SW 1271 (cell line): ENCODE results near the gene FAM131B.

Source experiments
- DNase-seq, 2 experiments: peaks; one replicate each; lab custom pipeline; 2025; lab: John Stamatoyannopoulos, UW

FAM131B gene

DNA sequence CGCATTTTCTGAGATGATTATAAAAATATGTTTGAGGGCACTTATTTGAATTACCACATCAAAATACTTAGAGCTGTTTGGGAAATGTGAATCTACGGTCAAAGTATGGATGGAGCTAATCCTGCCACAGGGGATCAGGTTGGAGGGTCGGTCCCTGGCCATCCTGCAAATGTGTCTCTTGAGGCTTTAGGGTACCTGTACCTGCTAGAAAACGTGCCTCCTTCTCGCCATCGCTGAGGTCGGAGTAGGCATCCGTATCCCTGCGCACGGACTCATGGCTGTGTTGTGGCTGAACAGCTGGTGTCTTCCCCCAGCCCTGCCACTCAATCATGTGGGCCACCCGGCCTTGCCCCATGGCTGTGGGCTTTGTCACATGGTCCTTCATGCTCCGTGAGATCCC, 3.9 kb downstream of the FAM131B start:
- no peak for DNase-seq

DNA sequence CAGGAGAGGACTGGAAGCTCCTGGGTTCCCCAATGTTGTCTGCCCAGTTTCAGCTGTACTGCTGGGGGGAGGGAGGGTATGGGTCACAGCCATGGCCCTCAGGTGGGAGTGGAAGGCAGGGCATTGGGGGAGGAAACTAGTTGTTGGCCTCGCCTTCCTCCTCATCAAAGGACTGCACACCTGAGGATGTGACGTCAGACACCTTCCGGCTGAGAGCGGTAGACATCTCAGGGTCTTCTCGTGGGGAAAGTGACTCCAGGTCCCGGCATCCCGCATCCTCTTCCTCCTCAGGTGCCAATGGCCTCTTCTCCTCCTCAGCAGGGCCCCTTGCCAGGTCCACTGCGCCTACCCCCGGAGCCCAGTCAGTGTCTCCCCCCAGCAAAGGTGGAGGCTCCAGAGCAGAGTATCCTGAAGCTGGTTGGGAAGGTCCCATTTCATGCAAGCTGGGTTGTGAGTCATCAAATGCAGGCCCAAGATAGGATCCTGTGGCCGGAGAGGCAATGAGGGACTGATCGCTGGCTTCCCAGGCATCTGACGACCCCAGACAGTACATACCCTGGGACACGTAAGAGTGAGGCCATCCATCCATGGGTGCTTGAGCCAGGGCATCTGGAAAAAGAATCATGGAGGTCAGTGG, 6.0 kb downstream of the FAM131B start:
- DNase-seq = no peak

DNA sequence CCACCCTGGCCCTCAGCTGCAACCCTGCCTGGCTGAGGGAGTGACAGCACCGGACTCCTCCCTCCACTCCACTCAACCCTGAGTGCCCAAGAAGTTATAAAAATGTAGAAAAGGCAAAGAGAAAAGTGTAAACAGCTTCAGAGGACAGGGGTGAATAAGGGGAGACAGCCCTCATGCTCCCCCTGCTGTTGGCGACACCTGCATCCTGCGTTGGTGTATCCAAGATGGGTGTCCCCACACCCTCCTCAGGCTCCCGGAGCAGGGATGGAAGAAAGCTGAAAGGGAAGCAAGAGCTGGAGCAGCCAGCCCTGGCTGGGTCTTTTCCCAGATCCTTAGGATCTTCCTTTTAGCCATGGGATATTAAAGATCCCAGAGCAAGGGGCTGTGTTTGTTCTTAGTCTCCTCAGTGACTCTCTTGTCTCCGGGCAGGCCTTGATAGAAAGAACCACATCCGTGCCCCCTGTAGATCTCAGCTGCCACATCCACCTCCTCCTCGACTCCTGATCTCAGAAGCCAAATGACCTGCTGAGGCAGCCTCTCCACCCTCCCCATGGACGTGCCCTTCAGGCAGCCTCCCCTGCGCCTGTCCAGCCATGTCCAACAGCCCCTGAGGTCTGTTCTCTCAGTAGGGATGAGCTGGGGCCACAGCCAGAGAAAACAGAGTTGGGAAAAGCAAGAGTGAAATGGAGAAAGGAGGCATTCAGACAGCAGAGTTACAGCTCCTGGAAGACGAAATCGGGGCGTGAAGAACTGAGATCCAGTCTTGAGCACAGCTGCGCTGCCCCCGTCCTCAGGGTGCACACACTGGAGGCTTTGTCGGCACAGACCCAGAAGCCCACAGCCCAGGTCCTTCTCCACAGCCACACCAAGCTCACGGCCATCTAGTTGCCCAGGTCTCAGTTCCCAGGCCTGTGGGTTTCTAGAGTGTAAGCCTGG, 6.8 kb downstream of the FAM131B start:
- no peak for DNase-seq

DNA sequence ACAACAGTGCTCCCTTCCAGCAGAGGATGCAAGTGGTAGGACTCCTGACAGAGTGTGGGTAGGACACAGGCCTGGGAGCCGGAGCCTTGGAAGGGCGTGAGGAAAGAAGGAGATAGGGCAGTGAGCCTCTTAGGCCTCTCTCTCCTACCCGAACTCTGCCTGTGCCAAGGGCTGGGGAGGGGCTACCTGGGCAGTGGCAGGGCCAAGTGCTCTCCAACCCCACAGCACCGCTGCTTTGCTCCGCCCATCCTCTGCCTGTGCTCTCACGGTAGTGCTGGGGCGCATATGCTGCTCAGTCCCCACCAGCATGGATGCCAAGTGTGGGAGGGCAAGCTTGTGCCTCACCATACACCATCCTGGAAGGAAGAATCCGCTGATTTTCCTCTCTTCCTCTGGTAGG, 7.5 kb downstream of the FAM131B start:
- DNase-seq = no peak

DNA sequence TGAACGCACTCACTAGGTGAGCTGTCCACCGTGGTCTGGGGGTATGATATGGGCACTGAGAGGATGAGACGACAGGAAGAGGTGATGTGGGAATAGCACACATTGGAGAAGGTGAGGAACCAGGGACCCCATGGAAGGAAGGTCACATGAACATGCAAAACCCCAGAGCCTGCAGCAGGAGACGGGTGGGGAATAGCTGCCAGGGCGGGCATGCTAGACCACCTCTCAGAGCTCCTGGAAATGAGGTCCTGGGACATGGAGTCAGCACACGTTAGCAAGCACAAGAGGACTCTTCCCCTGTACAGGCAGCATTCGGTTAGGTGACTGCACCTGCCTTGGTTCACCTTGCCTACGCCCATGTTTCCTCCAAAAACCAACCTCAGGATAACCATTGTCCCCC, 8.1 kb downstream of the FAM131B start:
- no peak for DNase-seq

DNA sequence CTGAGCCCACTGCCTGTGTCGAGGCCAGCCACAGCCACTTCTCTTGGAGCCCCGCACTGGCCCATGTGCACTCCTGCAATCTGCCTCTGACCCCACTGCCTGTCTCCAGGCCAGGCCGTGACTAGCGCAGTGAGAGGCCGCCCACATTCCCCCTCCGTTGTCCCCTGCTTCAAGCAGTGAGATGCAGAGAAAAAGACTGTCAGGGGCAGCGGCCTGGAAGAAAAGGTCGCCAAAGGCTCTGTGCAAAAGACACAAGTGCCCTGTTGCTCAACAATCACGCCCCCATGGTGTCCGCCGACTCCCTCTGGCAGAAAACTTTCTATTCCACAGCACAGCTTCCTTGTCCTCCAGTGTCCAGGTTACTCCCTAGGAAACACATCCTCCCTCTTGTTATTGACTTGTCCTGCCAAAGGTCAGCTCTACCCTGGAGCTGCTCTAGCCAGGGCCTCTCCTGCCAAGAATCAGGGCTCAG, 9.9 kb downstream of the FAM131B start:
- DNase-seq = no peak

DNA sequence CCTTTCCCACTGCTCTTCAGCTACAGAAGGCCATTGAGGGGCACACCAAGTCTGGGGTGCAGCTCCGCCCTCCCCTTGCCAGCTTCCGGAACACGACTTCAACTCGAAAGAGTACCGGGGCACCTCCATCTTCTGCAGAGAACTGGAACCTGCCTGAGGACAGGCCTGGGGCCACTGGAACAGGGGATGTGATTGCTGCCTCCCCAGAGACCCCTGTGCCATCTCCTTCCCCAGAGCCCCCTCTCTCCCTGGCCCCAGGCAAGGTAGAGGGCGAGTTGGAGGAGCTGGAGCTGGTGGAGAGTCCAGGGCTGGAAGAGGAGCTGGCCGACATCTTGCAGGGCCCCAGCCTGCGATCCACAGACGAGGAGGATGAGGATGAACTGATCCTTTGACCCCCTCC, 10.9 kb downstream of the FAM131B start:
- DNase-seq = no peak

DNA sequence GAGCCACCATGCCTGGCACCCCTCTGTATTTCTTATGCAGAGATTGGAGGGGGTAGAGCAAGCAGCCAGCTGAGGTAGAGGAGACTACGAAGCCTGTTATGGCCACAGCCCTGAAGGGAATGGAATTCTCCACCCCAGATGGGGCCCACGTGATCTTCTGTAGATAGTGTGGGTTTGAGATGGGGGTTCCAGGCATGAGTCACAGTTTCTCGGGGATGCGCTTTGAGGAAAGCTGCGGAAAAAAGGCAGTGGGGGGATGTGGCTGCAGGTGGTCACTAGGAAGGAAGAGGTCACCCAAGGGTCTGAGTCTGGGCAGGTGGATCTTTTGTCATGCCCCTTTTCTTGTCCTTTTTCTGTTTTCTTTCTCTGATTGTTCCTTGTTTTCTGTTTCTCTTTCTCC, 11.5 kb downstream of the FAM131B start:
- DNase-seq = no peak

DNA sequence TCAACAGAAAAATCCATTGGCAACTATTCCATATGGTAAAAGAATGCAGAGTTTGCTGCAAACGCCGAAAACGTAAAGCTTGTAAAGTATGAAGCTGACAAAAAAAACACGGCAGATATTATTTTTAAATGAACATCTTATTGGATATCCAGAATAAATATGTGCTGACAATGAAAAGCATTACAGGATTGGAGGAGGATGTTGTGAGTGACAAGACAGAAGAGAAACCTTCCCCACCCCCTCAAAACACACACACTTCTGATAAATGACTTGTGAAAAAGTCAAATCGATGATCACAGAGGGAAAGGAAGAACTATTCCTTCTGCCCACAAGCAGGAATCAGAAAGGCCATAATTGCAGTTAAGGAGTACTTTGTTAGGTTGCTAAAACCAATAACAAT, 14.6 kb downstream of the FAM131B start:
- DNase-seq = no peak

DNA sequence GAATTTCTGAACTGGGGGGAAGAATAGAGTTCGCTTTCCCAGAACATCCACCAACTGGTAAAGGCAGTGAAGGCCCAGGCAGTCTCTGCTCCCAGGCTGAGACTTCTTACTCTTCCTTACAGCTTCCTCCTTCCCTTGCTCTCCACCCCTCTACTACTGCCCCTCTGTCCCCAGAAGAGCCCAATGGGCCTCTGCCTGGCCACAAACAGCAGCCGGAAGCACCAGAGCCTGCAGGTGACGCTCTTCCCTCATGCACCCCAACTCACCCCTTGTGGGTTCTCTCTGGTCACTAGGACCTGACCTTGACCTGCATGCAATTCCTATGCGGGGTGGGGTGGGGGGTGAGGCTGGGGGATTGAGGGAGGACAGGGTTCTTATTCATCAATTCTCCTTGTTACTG, 16.5 kb downstream of the FAM131B start:
- no peak for DNase-seq

DNA sequence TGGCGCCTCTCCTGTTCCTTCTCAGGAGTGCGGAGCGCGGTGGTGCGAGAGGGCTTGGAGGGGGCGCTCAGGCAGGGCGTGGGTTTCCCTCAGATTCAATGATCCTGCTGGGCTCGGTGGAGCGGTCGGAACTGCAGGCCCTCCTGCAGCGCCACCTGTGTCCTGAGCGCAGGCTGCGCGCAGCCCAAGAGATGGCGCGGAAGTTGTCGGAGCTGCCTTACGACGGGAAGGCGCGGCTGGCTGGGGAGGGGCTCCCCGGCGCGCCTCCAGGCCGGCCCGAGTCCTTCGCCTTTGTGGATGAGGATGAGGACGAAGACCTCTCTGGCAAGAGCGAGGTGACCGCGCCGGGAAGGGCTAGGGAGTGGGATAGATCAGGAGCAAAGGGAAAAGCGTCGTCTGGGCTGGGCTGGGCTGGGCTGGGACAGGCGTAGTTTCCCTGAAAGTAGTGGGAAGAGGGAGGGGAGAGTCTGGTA, 17.0 kb downstream of the FAM131B start:
- no peak for DNase-seq

DNA sequence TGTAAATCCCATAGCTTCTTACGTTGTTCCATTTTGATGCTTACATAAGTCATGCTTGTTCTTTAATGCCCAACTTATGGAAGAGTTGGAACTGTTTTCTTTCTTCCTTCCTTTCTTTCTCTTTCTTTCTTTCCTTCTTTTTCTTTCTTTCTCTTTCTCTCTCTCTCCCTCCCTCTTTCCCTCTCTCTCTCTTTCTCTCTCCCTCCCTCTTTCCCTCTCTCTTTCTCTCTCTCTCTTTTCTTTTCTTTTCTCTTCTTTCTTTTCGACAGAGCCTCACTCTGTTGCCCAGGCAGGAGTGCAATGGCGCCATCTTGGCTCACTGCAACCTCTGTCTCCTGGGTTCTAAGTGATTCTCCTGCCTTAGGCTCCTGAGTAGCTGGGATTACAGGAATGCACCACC, 18.9 kb downstream of the FAM131B start:
- DNase-seq = no peak

DNA sequence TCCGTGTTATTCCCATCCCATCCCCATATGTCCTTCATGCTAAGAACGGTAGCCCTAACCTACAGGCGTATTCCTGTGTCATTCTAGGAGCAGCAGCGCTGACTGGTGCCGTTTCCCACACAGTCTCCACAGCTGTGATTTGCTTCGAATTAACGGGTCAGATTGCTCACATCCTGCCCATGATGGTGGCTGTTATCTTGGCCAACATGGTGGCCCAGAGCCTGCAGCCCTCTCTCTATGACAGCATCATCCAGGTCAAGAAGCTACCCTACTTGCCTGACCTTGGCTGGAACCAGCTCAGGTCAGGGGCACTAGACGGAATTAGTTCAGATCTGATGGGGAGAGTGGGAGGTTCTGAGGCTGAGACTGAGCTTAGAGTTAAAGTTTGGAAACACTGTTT, 20.7 kb downstream of the FAM131B start:
- DNase-seq = no peak

DNA sequence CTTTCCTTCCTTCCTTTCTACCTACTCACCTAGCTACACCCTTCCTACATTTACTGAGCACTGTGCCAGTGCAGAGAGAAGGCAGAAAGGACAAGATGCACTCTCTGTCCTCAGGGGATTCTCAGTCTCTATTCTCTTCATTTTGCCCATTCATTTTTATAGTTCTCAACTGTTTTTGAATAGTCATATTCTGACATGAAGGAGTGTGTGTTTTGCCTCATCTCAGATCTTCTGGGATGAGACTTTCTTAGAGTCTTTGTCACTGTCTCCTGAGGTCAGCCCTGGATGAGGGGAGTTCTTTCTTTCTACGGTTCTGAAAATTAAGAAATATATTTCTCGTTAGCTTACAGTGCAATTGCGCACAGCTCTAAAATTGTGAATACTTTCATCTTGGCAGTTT, 25.3 kb downstream of the FAM131B start:
- DNase-seq = no peak

DNA sequence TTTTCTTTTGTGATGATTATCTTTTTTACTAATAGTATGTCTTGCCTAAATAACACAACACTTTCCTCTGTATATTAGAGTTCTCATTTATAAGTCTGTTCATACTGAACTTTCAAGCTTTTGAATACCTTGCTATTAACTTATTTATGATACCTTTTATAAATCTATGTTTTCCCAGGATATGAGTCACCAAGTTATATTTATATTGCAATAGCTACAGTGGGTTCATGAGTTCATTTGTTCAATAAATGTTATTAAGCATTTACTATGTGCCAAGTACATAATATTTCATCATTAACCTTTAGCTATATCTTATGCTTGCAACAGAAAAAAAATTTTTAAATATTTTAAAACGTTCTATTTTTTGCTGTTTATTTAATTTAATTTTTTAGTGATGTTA, 28.3 kb downstream of the FAM131B start:
- DNase-seq = no peak

DNA sequence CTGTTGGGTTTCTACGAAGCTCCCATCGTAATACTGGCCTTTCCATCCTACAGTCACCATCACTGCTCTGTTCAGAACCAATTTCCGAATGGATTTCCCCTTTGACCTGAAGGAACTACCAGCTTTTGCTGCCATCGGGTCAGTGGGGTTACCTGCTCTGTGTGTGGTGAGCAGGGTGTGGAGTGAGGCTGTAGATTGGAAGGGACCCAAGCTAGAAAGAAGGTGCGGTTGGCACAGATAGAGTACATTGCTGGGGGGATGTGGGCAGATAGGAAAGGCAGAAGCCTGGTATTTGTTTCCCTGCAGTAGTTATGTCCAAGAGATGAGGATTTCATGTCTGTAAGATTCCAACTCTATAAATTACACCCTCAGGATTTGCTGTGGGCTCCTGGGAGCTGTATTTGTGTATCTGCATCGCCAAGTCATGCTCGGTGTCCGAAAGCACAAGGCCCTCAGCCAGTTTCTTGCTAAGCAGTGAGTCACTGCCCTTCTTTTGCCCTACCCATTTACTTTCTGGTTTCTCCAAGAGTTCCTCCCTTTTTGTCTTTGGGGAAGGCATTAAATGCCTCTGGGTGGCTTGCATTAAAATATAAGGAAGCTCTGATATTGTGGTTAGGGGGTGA, 31.2 kb downstream of the FAM131B start:
- no peak for DNase-seq

DNA sequence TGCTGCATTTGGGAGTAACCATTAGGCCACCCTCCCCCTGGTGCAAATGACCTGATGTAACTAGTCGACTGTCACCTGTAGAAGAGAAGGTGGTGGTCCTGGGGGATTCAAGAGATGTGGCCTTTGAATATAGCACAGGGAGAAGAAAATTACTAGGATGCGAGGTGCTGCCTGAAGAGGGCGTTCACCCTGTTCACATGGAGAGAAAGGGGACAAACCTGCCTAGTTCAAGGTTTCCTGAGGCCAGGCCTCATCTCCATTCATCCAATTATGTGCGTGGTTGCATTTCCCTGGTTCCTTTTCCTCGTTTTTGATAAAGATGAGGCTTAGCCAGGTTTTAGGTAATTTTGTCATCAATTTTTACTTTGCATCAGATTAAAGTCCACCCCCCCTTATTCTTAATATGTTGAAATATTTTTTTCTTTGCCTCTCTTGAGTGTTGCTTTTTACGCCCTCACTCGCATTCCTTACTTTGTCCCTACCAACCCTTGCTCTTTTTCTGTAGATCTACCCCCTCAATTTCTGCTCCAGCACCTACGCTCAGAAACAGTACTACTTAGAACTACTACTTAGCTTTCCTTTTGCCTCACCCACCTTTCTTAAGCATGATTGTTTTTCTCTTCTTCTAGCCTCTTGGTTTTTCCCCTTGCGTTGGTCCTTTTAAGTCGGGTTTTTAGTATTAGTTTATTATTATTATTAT, 32.9 kb downstream of the FAM131B start:
- no peak for DNase-seq

DNA sequence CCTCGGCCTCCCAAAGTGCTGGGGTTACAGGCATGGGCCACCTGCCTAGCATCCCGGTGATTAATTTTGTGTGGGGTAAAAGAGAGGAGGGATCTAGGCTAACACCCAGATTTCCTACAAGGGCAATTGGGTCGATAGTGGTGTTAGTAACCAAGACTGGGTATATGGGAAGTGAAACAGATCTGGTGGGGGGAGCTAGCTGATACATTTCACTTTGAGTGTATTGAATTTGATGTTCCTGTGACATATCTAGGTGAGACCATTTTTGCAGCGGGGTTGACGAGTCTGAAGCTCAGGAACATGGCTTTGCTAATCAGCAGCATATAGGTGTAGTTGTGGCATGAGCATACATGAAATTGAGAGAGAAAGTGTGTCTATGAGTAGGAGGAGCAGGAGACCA, 34.6 kb downstream of the FAM131B start:
- no peak for DNase-seq

DNA sequence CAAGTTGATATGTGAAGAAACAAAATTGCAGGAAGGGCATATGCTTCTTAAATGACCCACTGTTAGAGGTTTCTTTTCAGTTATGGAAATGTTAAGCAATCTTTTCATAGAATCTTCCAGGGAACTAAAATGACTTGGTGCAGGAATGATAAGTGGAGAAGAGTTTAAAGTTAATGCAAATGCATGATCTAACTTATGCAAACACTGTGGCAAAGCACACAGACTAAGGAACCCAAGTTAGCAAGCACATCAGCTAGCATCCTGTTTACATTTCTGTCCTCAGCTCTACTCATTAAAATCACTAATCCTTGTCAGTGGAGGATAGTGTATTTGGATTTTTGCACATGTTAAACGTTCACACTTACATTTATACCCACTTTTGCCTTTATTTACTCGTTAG, 37.3 kb downstream of the FAM131B start:
- DNase-seq = no peak

DNA sequence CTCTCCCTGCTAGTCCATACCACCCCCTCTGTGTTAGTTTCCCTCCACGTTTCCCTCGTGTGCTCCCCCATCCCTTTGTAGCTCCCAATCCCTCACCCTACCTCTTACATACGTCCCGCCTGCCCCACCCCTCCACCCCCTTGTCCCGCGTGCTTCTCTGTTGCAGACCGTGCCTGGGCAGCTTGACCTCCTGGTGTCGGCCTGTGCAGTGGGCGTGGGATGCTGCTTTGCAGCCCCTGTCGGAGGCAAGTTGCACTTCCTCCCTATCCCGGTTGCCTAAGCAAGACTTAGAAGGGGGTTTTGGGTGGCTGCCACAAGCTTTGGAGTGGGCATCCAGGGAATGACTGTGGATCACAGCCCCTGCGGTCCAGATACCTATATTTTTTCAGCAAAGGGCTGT, 38.9 kb downstream of the FAM131B start:
- DNase-seq = no peak

DNA sequence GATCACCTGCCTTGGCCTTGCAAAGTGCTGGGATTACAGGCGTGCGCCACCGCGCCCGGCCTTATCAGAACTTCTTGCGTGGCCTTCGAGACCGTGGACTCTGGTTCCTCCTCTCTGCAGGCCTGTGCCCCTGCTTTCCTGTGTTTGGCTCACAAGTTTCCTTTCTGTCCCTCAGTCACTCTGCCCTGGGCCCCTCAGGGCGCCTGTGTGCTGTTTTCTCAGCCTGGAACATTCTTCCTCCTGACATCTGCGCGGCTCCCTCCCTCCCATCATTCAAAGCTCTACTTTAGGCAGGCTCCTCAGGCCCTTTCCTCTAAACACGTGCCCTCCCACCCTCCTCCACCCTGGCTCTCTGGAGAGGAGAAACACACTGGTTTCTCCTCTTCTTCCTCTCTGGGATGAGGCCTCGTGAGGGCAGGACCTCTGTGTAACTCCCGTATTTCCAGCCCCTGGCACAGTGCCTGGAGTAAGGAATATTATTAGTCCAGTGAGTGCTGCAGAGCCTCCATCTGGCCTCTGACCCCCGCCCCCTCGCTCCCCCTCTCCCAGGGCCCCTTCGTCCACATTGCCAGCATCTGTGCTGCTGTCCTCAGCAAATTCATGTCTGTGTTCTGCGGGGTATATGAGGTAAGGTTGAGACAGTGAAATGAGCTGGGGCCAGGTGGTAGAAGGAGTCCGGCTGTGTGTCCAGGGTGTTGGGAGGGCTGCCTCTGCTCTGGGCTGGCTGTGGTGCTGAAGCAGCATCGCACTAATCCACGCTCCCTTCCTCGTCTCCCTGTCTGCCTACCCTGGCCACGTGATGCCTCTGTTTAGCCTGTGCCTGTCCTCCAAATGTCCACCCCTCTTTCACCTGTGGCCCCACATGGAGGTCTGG, 39.5 kb downstream of the FAM131B start:
- DNase-seq = no peak
